Smooth muscle cell (in vitro differentiated cells): ENCODE results near the gene GLB1L. TPM values are rescaled to one million over a fixed set of nuclear protein-coding genes. Genes with fewer than 3 reads are reported as not detected.

ENCODE experiments used
- DNase-seq: peaks from one replicate; lab custom pipeline; 2025; ENCODE audit not compliant: unreplicated experiment; lab: John Stamatoyannopoulos, UW
- H2AFZ ChIP-seq: fragments of 200-600 bp; sonication (generic); 2 replicates; pipeline ENCODE4 v1.6.0; 2016; ENCODE audit warnings: antibody characterized with exemption, low read depth, mild to moderate bottlenecking
- H3F3A ChIP-seq: fragments of 200-600 bp; sonication (generic); 2 replicates; pipeline ENCODE4 v1.6.0; 2017; ENCODE audit warnings: antibody characterized with exemption, low read depth
- H3K27ac ChIP-seq: fragments of 200-600 bp; sonication (generic); 2 replicates; pipeline ENCODE4 v1.5.1; 2016; ENCODE audit warnings: low read depth, mild to moderate bottlenecking
- H3K27me3 ChIP-seq: fragments of 200-600 bp; sonication (generic); 2 replicates; pipeline ENCODE4 v1.6.1; 2016; ENCODE audit warnings: low read depth, mild to moderate bottlenecking
- H3K36me3 ChIP-seq: fragments of 200-600 bp; sonication (generic); 2 replicates; pipeline ENCODE4 v1.5.1; 2016; ENCODE audit warnings: low read depth
- H3K4me1 ChIP-seq: fragments of 200-600 bp; sonication (generic); 2 replicates; pipeline ENCODE4 v1.5.1; 2016; ENCODE audit warnings: low read depth
- H3K4me2 ChIP-seq: fragments of 200-600 bp; sonication (generic); 2 replicates; pipeline ENCODE4 v1.6.0; 2016; ENCODE audit warnings: mild to moderate bottlenecking
- H3K4me3 ChIP-seq: fragments of 200-600 bp; sonication (generic); 2 replicates; pipeline ENCODE4 v1.5.1; 2016; ENCODE audit warnings: mild to moderate bottlenecking
- H3K79me2 ChIP-seq: fragments of 200-600 bp; sonication (generic); 2 replicates; pipeline ENCODE4 v1.6.0; 2016; ENCODE audit warnings: low read depth, mild to moderate bottlenecking
- H3K9ac ChIP-seq: fragments of 200-600 bp; sonication (generic); 2 replicates; pipeline ENCODE4 v1.6.0; 2016; ENCODE audit warnings: low read depth
- H3K9me3 ChIP-seq: fragments of 200-600 bp; sonication (generic); replicated peaks from 2 replicates; pipeline ENCODE4 v1.5.1; 2016; ENCODE audit warnings: low read depth
- H4K20me1 ChIP-seq: fragments of 200-600 bp; sonication (generic); 2 replicates; pipeline ENCODE4 v1.6.0; 2016; ENCODE audit warnings: low read depth
- CTCF ChIP-seq: fragments of 200-600 bp; sonication (generic); IDR thresholded peaks from 2 replicates; pipeline ENCODE4 v1.5.1; 2017; ENCODE audit warnings: borderline replicate concordance, mild to moderate bottlenecking, antibody characterized with exemption; ENCODE audit not compliant: insufficient read depth, poor library complexity, severe bottlenecking
- WGBS: methylation state at CpG from one replicate; pipeline ENCODE4 v1.1.7; 2016; ENCODE audit warnings: low lambda C conversion rate; 5-methylcytosine and 5-hydroxymethylcytosine counted together
- polyA plus RNA-seq: library from polyadenylated mRNA; unstranded; fragments of >200 nt; fragmentation: Nextera tagmentation; extraction: Ambion mirVana; gene quantifications from 2 replicates; pipeline ENCODE4 v1.2.1, GENCODE V29; 2016
- total RNA-seq: library from RNA; depleted of rRNA; stranded (reverse); fragments of >200 nt; gene quantifications from 2 replicates; pipeline ENCODE4 v1.2.3, GENCODE V29; 2014

GLB1L gene
- total and polyA plus RNA-seq, 2 experiments from 2014 or later: 4.1 to 26.4 TPM

GRCh38 chr2:219228911-219229304 is 16.3 kb downstream of the GLB1L start:
- Histone ChIP-seq H3K4me2 (peak overlapping the region; percentile 99), H3F3A (peaks cover 7% of the 10 kb centered on the region), H3K79me2 (peaks cover 46% of the 10 kb centered on the region), H3K4me3 (peak overlapping the region; percentile 99), H3K27me3 (no peaks in the 10 kb centered on the region), H2AFZ (peak overlapping the region; percentile 50), H3K9me3 (no peaks in the 10 kb centered on the region), H3K4me1 (peaks cover 18% of the 10 kb centered on the region), H3K27ac (peak overlapping the region; percentile 96), H4K20me1 (peaks cover 8% of the 10 kb centered on the region), H3K9ac (peak overlapping the region; percentile 96), H3K36me3 (peaks cover 13% of the 10 kb centered on the region)
- 8% methylated on average over 18 of the region's 19 CpGs for WGBS
- no peak for DNase-seq
- no peak for TF ChIP-seq CTCF

- Histone ChIP-seq H3K9me3 (no peaks in the 10 kb centered on the region), H3K27ac (peak overlapping the region; percentile 96), H3F3A (peaks cover 7% of the 10 kb centered on the region), H3K9ac (peak overlapping the region; percentile 96), H3K27me3 (no peaks in the 10 kb centered on the region), H3K4me1 (peaks cover 18% of the 10 kb centered on the region), H2AFZ (no peak overlapping the region), H3K4me3 (peak overlapping the region; percentile 99), H3K79me2 (peaks cover 46% of the 10 kb centered on the region), H3K36me3 (peaks cover 11% of the 10 kb centered on the region), H3K4me2 (peak overlapping the region; percentile 99), H4K20me1 (peaks cover 8% of the 10 kb centered on the region)
- no peak for DNase-seq
- no peak for TF ChIP-seq CTCF
- WGBS: 77% methylated on average over 7 of the region's 7 CpGs
Measured at GRCh38 chr2:219228041-219228910, 17.0 kb downstream of the GLB1L start.

GRCh38 chr2:219225350-219225749 is 19.9 kb downstream of the GLB1L start:
- peaks cover 27% of the 10 kb centered on the region for H3K79me2 ChIP-seq
- no peak overlapping the region for H3K27ac ChIP-seq
- TF ChIP-seq CTCF: no peak
- peaks cover 4% of the 10 kb centered on the region for H3K36me3 ChIP-seq
- no peak for DNase-seq
- no peaks in the 10 kb centered on the region for H3K9me3 ChIP-seq
- no peak overlapping the region for H3K4me2 ChIP-seq
- H2AFZ ChIP-seq: no peak overlapping the region
- 95% methylated on average over 3 of the region's 3 CpGs for WGBS
- H4K20me1 ChIP-seq: peaks cover 8% of the 10 kb centered on the region
- no peak overlapping the region for H3K4me3 ChIP-seq
- peaks cover 11% of the 10 kb centered on the region for H3K4me1 ChIP-seq
- H3K27me3 ChIP-seq: no peaks in the 10 kb centered on the region
- no peak overlapping the region for H3K9ac ChIP-seq
- H3F3A ChIP-seq: peaks cover 5% of the 10 kb centered on the region
